Duodenal mucosa (tissue), 2 donors: ENCODE data around the gene RORB.

Experiments
- H3K27ac ChIP-seq: one replicate; pipeline ENCODE4 v1.7.0; 2013; ENCODE audit warnings: low read depth, low read length
- H3K27me3 ChIP-seq, 2 donors: one replicate each; pipeline ENCODE4 v1.7.0; 2013; ENCODE audit warnings: low read length in 2 of 2, control low read depth in 1 of 2; ENCODE audit not compliant: insufficient read depth in 2 of 2, control insufficient read depth in 1 of 2
- H3K36me3 ChIP-seq, 2 donors: one replicate each; pipeline ENCODE4 v1.7.0; 2013; ENCODE audit warnings: low read length in 2 of 2, control low read depth in 1 of 2; ENCODE audit not compliant: insufficient read depth in 2 of 2, control insufficient read depth in 1 of 2
- H3K4me1 ChIP-seq, 2 donors: one replicate each; pipeline ENCODE4 v1.7.0; 2013; ENCODE audit warnings: low read length in 2 of 2, control low read depth in 1 of 2; ENCODE audit not compliant: insufficient read depth in 2 of 2, control insufficient read depth in 1 of 2
- H3K4me3 ChIP-seq, 2 donors: one replicate each; pipeline ENCODE4 v1.7.0; 2013; ENCODE audit warnings: low read length in 2 of 2, low read depth in 1 of 2
- H3K9ac ChIP-seq, 2 donors: one replicate each; pipeline ENCODE4 v1.7.0; 2013; ENCODE audit warnings: low read length in 2 of 2, low read depth in 1 of 2
- H3K9me3 ChIP-seq, 2 donors: one replicate each; pipeline ENCODE4 v1.7.0; 2013; ENCODE audit warnings: low read length in 2 of 2, control low read depth in 1 of 2; ENCODE audit not compliant: control insufficient read depth in 1 of 2

The RORB gene

GRCh38 chr9:74683322-74683721, 186.2 kb downstream of the RORB start:
- Histone ChIP-seq H3K9ac (no peak overlapping the region), H3K27me3 (no peaks in the 10 kb centered on the region), H3K27ac (no peak overlapping the region), H3K36me3 (no peaks in the 10 kb centered on the region), H3K9me3 (no peaks in the 10 kb centered on the region), H3K4me1 (no peaks in the 10 kb centered on the region), H3K4me3 (no peak overlapping the region)

GRCh38 chr9:74691058-74691457, 193.9 kb downstream of the RORB start:
- H3K27ac ChIP-seq = no peak overlapping the region

GRCh38 chr9:74696520-74696919, 199.4 kb downstream of the RORB start:
- Histone ChIP-seq H3K9ac (no peak overlapping the region), H3K4me1 (no peaks in the 10 kb centered on the region), H3K27ac (no peak overlapping the region), H3K4me3 (no peak overlapping the region), H3K27me3 (no peaks in the 10 kb centered on the region), H3K9me3 (no peaks in the 10 kb centered on the region), H3K36me3 (no peaks in the 10 kb centered on the region)

More at GRCh38 chr9:74691058-74691457, 193.9 kb downstream of the RORB start:
- Histone ChIP-seq H3K9me3 (no peaks in the 10 kb centered on the region), H3K4me1 (no peaks in the 10 kb centered on the region), H3K4me3 (no peak overlapping the region), H3K9ac (no peak overlapping the region), H3K36me3 (no peaks in the 10 kb centered on the region), H3K27me3 (no peaks in the 10 kb centered on the region)

- Histone ChIP-seq H3K36me3 (no peaks in the 10 kb centered on the region), H3K4me1 (no peaks in the 10 kb centered on the region), H3K9ac (no peak overlapping the region), H3K4me3 (no peak overlapping the region), H3K27ac (no peak overlapping the region), H3K27me3 (no peaks in the 10 kb centered on the region), H3K9me3 (no peaks in the 10 kb centered on the region)
Observed at GRCh38 chr9:74697535-74697934, 200.4 kb downstream of the RORB start.

GRCh38 chr9:74711341-74711740, 214.2 kb downstream of the RORB start:
- no peak overlapping the region for H3K9ac ChIP-seq
- H3K36me3 ChIP-seq = no peaks in the 10 kb centered on the region
- H3K4me1 ChIP-seq = no peaks in the 10 kb centered on the region
- H3K4me3 ChIP-seq = no peak overlapping the region
- H3K9me3 ChIP-seq = no peaks in the 10 kb centered on the region
- peaks cover 0 to 3% of the 10 kb centered on the region in 2 donors for H3K27me3 ChIP-seq
- no peak overlapping the region for H3K27ac ChIP-seq

- no peaks in the 10 kb centered on the region for H3K27me3 ChIP-seq
Observed at GRCh38 chr9:74718709-74719108, 221.6 kb downstream of the RORB start.

GRCh38 chr9:74719306-74719705, 222.2 kb downstream of the RORB start:
- H3K36me3 ChIP-seq = no peaks in the 10 kb centered on the region
- no peak overlapping the region for H3K27ac ChIP-seq
- no peaks in the 10 kb centered on the region for H3K27me3 ChIP-seq
- H3K9ac ChIP-seq = no peak overlapping the region
- H3K9me3 ChIP-seq = no peaks in the 10 kb centered on the region
- no peaks in the 10 kb centered on the region for H3K4me1 ChIP-seq
- no peak overlapping the region for H3K4me3 ChIP-seq

More at GRCh38 chr9:74718709-74719108, 221.6 kb downstream of the RORB start:
- H3K36me3 ChIP-seq = no peaks in the 10 kb centered on the region
- H3K27ac ChIP-seq = no peak overlapping the region
- no peaks in the 10 kb centered on the region for H3K9me3 ChIP-seq
- no peak overlapping the region for H3K9ac ChIP-seq
- H3K4me1 ChIP-seq = no peaks in the 10 kb centered on the region
- no peak overlapping the region for H3K4me3 ChIP-seq

- no peaks in the 10 kb centered on the region for H3K4me1 ChIP-seq
- H3K9me3 ChIP-seq = no peaks in the 10 kb centered on the region
- no peak overlapping the region for H3K4me3 ChIP-seq
- no peak overlapping the region for H3K27ac ChIP-seq
- H3K27me3 ChIP-seq = no peaks in the 10 kb centered on the region
- H3K9ac ChIP-seq = no peak overlapping the region
- no peaks in the 10 kb centered on the region for H3K36me3 ChIP-seq
Observed at GRCh38 chr9:74721696-74722660, 224.8 kb downstream of the RORB start.

GRCh38 chr9:74724317-74724716, 227.2 kb downstream of the RORB start:
- H3K36me3 ChIP-seq = no peaks in the 10 kb centered on the region
- no peak overlapping the region for H3K27ac ChIP-seq
- H3K9ac ChIP-seq = no peak overlapping the region
- no peaks in the 10 kb centered on the region for H3K4me1 ChIP-seq
- no peaks in the 10 kb centered on the region for H3K27me3 ChIP-seq
- H3K4me3 ChIP-seq = no peak overlapping the region
- H3K9me3 ChIP-seq = no peaks in the 10 kb centered on the region

GRCh38 chr9:74726581-74726980, 229.4 kb downstream of the RORB start:
- no peaks in the 10 kb centered on the region for H3K4me1 ChIP-seq
- no peaks in the 10 kb centered on the region for H3K9me3 ChIP-seq
- H3K9ac ChIP-seq = no peak overlapping the region
- no peaks in the 10 kb centered on the region for H3K36me3 ChIP-seq
- H3K4me3 ChIP-seq = no peak overlapping the region
- no peaks in the 10 kb centered on the region for H3K27me3 ChIP-seq
- no peak overlapping the region for H3K27ac ChIP-seq
